IMR-90 (cell line): ENCODE results near the gene PRDM1. TPM values are rescaled to one million over a fixed set of nuclear protein-coding genes. Genes with fewer than 3 reads are reported as not detected.

Experiments
- ATAC-seq: fragments of 200-7000 bp; cut with Tn5 transposase; 2 replicates; pipeline ENCODE4 v1.9.1; 2020; ENCODE audit warnings: low read depth, mild to moderate bottlenecking, moderate library complexity
- BruUV-seq: library from RNA; stranded (reverse); fragments of 400-500 nt; replicated peaks from 2 replicates; lab custom pipeline; 2021; lab: Mats Ljungman, UMichigan
- CTCF ChIA-PET: fragments of 300-600 bp; formaldehyde crosslinking; extraction: SDS; loops from one replicate; lab custom pipeline; 2021; ENCODE audit warnings: antibody characterized with exemption; lab: Yijun Ruan, JAX
- POLR2A ChIA-PET: fragments of 300-600 bp; sonication (Branson Sonifier 250); formaldehyde crosslinking; loops from one replicate; lab custom pipeline; 2022; ENCODE audit warnings: antibody characterized with exemption; ENCODE audit not compliant: unreplicated experiment; lab: Charles Lee
- DNase-seq: peaks from one replicate; pipeline ENCODE4 v3.0.0; 2013
- H2AFZ ChIP-seq: replicated peaks from 2 replicates; pipeline ENCODE3; 2013; ENCODE audit warnings: low read length, mild to moderate bottlenecking; ENCODE audit not compliant: poor library complexity
- H2AK5ac ChIP-seq: 2 replicates; pipeline ENCODE4 v1.6.1; 2013; ENCODE audit warnings: low read depth, low read length, inconsistent platforms
- H2AK9ac ChIP-seq: replicated peaks from 2 replicates; pipeline ENCODE3; 2013; ENCODE audit warnings: mild to moderate bottlenecking, low read depth, low read length, moderate library complexity; ENCODE audit not compliant: poor library complexity
- H2BK120ac ChIP-seq: 2 replicates; pipeline ENCODE4 v1.6.1; 2013; ENCODE audit warnings: low read depth, low read length, inconsistent platforms
- H2BK15ac ChIP-seq: 3 replicates; pipeline ENCODE4 v1.6.1; 2013; ENCODE audit warnings: low read depth, low read length, inconsistent platforms
- H2BK20ac ChIP-seq: 2 replicates; pipeline ENCODE4 v1.6.1; 2013; ENCODE audit warnings: low read depth, mild to moderate bottlenecking, inconsistent platforms, low read length, moderate library complexity
- H2BK5ac ChIP-seq: 2 replicates; pipeline ENCODE4 v1.6.1; 2013; ENCODE audit warnings: mild to moderate bottlenecking, low read depth, low read length, inconsistent platforms; ENCODE audit not compliant: poor library complexity, severe bottlenecking
- H3K14ac ChIP-seq: replicated peaks from 2 replicates; pipeline ENCODE4 v1.6.1; 2013; ENCODE audit warnings: low read depth, low read length, inconsistent platforms
- H3K18ac ChIP-seq: 2 replicates; pipeline ENCODE4 v1.6.1; 2013; ENCODE audit warnings: low read depth, low read length, control low read depth
- H3K23ac ChIP-seq: 2 replicates; pipeline ENCODE4 v1.6.1; 2013; ENCODE audit warnings: low read depth, low read length, inconsistent platforms
- H3K27ac ChIP-seq: 2 replicates; pipeline ENCODE4 v1.5.1; 2013; ENCODE audit warnings: mild to moderate bottlenecking, control low read depth, low read length; ENCODE audit not compliant: insufficient read depth
- H3K27me3 ChIP-seq: 2 replicates; pipeline ENCODE4 v1.6.1; 2013; ENCODE audit warnings: low read length; ENCODE audit not compliant: control insufficient read depth, insufficient read depth
- H3K36me3 ChIP-seq: 2 replicates; pipeline ENCODE4 v1.6.1; 2013; ENCODE audit warnings: low read length, mixed read lengths; ENCODE audit not compliant: control insufficient read depth, insufficient read depth
- H3K4ac ChIP-seq: 2 replicates; pipeline ENCODE4 v1.6.1; 2013; ENCODE audit warnings: low read depth, low read length, inconsistent platforms
- H3K4me1 ChIP-seq: 2 replicates; pipeline ENCODE4 v1.6.1; 2013; ENCODE audit warnings: low read length, mixed read lengths; ENCODE audit not compliant: control insufficient read depth, insufficient read depth
- H3K4me2 ChIP-seq: 2 replicates; pipeline ENCODE4 v1.6.1; 2013; ENCODE audit warnings: low read depth, mild to moderate bottlenecking, control low read depth, low read length, moderate library complexity
- H3K4me3 ChIP-seq: 2 replicates; pipeline ENCODE4 v1.5.1; 2013; ENCODE audit warnings: low read depth, mild to moderate bottlenecking, control low read depth, low read length, moderate library complexity; ENCODE audit not compliant: insufficient read depth
- H3K56ac ChIP-seq: 2 replicates; pipeline ENCODE4 v1.6.1; 2013; ENCODE audit warnings: low read length, inconsistent platforms; ENCODE audit not compliant: insufficient read depth; ENCODE audit errors: extremely low read depth
- H3K79me1 ChIP-seq, 2 experiments: 2 replicates each; pipeline ENCODE4 v1.6.1; 2013; ENCODE audit warnings: low read length in 2 of 2, inconsistent platforms in 1 of 2, low read depth in 1 of 2
- H3K9ac ChIP-seq: 2 replicates; pipeline ENCODE4 v1.6.1; 2013; ENCODE audit warnings: low read depth, low read length, control low read depth
- H3K9me1 ChIP-seq: 2 replicates; pipeline ENCODE4 v1.6.1; 2013; ENCODE audit warnings: low read length, inconsistent platforms; ENCODE audit not compliant: insufficient read depth
- H3K9me3 ChIP-seq: 2 replicates; pipeline ENCODE4 v1.6.1; 2013; ENCODE audit warnings: low read length; ENCODE audit not compliant: control insufficient read depth, insufficient read depth
- H4K20me1 ChIP-seq: 2 replicates; pipeline ENCODE4 v1.6.1; 2013; ENCODE audit warnings: low read length, inconsistent platforms; ENCODE audit not compliant: insufficient read depth
- H4K5ac ChIP-seq: 2 replicates; pipeline ENCODE4 v1.6.1; 2013; ENCODE audit warnings: mild to moderate bottlenecking, low read depth, low read length, control low read depth
- H4K8ac ChIP-seq, 2 experiments: 2 replicates each; pipeline ENCODE4 v1.6.1; 2013; ENCODE audit warnings: low read depth in 2 of 2, low read length in 2 of 2, control low read depth in 1 of 2, inconsistent platforms in 1 of 2
- H4K91ac ChIP-seq: 2 replicates; pipeline ENCODE4 v1.6.1; 2013; ENCODE audit warnings: low read depth, low read length, inconsistent platforms; ENCODE audit not compliant: insufficient read depth
- CHD1 ChIP-seq: IDR thresholded peaks from 2 replicates; pipeline ENCODE4 v1.6.1; 2012; ENCODE audit warnings: low read depth, low read length, improper control_type of control experiment
- FOS ChIP-seq: fragments of 150-350 bp; IDR thresholded peaks from 2 replicates; pipeline ENCODE4 v1.6.1; 2016; ENCODE audit warnings: low read depth, low read length
- MAZ ChIP-seq: IDR thresholded peaks from 2 replicates; pipeline ENCODE4 v1.6.1; 2012; ENCODE audit warnings: low read depth, mild to moderate bottlenecking, low read length, improper control_type of control experiment, moderate library complexity, borderline replicate concordance
- MXI1 ChIP-seq: IDR thresholded peaks from 2 replicates; pipeline ENCODE4 v1.6.1; 2012; ENCODE audit warnings: low read depth, mild to moderate bottlenecking, low read length, moderate library complexity, borderline replicate concordance
- NFE2L2 ChIP-seq: fragments of 150-350 bp; IDR thresholded peaks from 2 replicates; pipeline ENCODE4 v1.6.1; 2016; ENCODE audit warnings: low read depth, mild to moderate bottlenecking, low read length
- POLR2A ChIP-seq: IDR thresholded peaks from 2 replicates; pipeline ENCODE4 v1.6.1; 2012; ENCODE audit warnings: mild to moderate bottlenecking, low read depth, low read length
- RAD21 ChIP-seq: IDR thresholded peaks from 2 replicates; pipeline ENCODE4 v1.6.1; 2012; ENCODE audit warnings: low read length, improper control_type of control experiment
- RCOR1 ChIP-seq: IDR thresholded peaks from 2 replicates; pipeline ENCODE4 v1.6.1; 2012; ENCODE audit warnings: mild to moderate bottlenecking, low read length, improper control_type of control experiment; ENCODE audit not compliant: insufficient replicate concordance
- WGBS, 2 experiments: methylation state at CpG; one replicate each; pipeline versions ENCODE4 v1.1.5 to v1.1.7; 2013; ENCODE audit warnings: missing lambda C conversion rate in 2 of 2; ENCODE audit not compliant: insufficient read length in 1 of 2; ENCODE audit errors: extremely low coverage in 2 of 2; 5-methylcytosine and 5-hydroxymethylcytosine counted together
- dilution Hi-C: fragments of 300-500 bp; cut with HindIII; formaldehyde crosslinking; loops from one replicate; pipeline ENCODE4 v1.14.3; 2018; ENCODE audit warnings: low sequenced_read_pairs; ENCODE audit not compliant: unreplicated experiment
- in situ Hi-C: fragments of 300-500 bp; cut with MboI; formaldehyde crosslinking; loops from 3 replicates; pipeline ENCODE4 v1.14.3; 2019; ENCODE audit warnings: low sequenced_read_pairs, inconsistent platforms, mixed read lengths
- intact Hi-C: fragments of 100-400 bp; cut with micrococcal nuclease; formaldehyde crosslinking; loops from 2 replicates; pipeline ENCODE4 v1.10.0; 2022
- polyA plus RNA-seq, 3 experiments: library from polyadenylated mRNA; depleted of rRNA; stranded (reverse); fragments of >200 nt; gene quantifications; 2 replicates each; pipeline ENCODE4 v1.2.3, GENCODE V29; 2012; ENCODE audit warnings: low replicate concordance in 1 of 3
- total RNA-seq: library from RNA; depleted of rRNA; stranded (reverse); fragments of >200 nt; gene quantifications from 2 replicates; pipeline ENCODE4 v1.2.3, GENCODE V29; 2012

PRDM1 gene
- total and polyA plus RNA-seq, 2 of the 4 experiments (the other 2 are of a cell fraction), result 2.3 to 3.0 TPM

- TF ChIP-seq MXI1 (no peak), CHD1 (no peak), MAZ (no peak), RCOR1 (no peak), FOS (no peak), NFE2L2 (no peak), RAD21 (no peak), POLR2A (no peak)
- ATAC-seq (no peak), DNase-seq (no peak)
- no peak overlapping the region for H2AK9ac ChIP-seq
- H3K4ac ChIP-seq, result no peak overlapping the region
- H3K23ac ChIP-seq, result no peak overlapping the region; the same call in 1 of the 2 replicates
- H3K79me1 ChIP-seq, result no peaks in the 10 kb centered on the region
- no peaks in the 10 kb centered on the region for H3K4me1 ChIP-seq
- no peaks in the 10 kb centered on the region for H4K20me1 ChIP-seq
- intact Hi-C loops, result no loop called here
- ChIA-PET POLR2A (no interaction called here), CTCF (no interaction called here)
- no peak overlapping the region for H2BK120ac ChIP-seq
- H2BK5ac ChIP-seq, result no peak overlapping the region
- WGBS, 2 experiments, result no CpG with 5 or more reads among the region's 9 CpGs
- 0 out of 2 replicates have a peak overlapping the region, but pooled peaks have one; percentile 35 for H2AK5ac ChIP-seq
- in situ Hi-C loops, result no loop called here
- H3K9ac ChIP-seq, result no peak overlapping the region
- H4K5ac ChIP-seq, result no peak overlapping the region
- H3K14ac ChIP-seq, result 0 out of 2 replicates have a peak overlapping the region, but pooled peaks have one; percentile 9
- no peak overlapping the region for H3K4me3 ChIP-seq
- H4K91ac ChIP-seq, result no peak overlapping the region
- no peak overlapping the region for H3K56ac ChIP-seq
- H2BK20ac ChIP-seq, result no peak overlapping the region
- H2AFZ ChIP-seq, result peak overlapping the region; percentile 37
- no peak overlapping the region for H3K27ac ChIP-seq
- H3K9me1 ChIP-seq, result no peaks in the 10 kb centered on the region
- H3K18ac ChIP-seq, result no peak overlapping the region
- no peak overlapping the region for H3K4me2 ChIP-seq
- dilution Hi-C loops, result no loop called here
- no peaks in the 10 kb centered on the region for H3K27me3 ChIP-seq
- H2BK15ac ChIP-seq, result no peak overlapping the region
- no peaks in the 10 kb centered on the region for H3K36me3 ChIP-seq
- H4K8ac ChIP-seq, result no peak overlapping the region
- BruUV-seq, result no TSS peak
- no peaks in the 10 kb centered on the region for H3K9me3 ChIP-seq
These were observed 33.4 kb downstream of the PRDM1 start for GRCh38 chr6:106119546-106119945.
